HL-60 (cell line): ENCODE results near the gene CGB2.

Source experiments
- CTCF ChIP-seq: IDR thresholded peaks from one replicate; pipeline ENCODE4 v1.5.1; 2011; ENCODE audit warnings: low read length, control low read depth, inconsistent platforms; ENCODE audit not compliant: insufficient read depth
- POLR2AphosphoS5 ChIP-seq: IDR thresholded peaks from 2 replicates; pipeline ENCODE4 v1.6.1; 2012; ENCODE audit warnings: low read depth
- REST ChIP-seq: IDR thresholded peaks from 2 replicates; pipeline ENCODE4 v1.6.1; 2012; ENCODE audit warnings: low read depth; ENCODE audit not compliant: insufficient replicate concordance
- SPI1 ChIP-seq: IDR thresholded peaks from 2 replicates; pipeline ENCODE4 v1.6.1; 2012; ENCODE audit warnings: low read depth, mild to moderate bottlenecking, borderline replicate concordance

- TF ChIP-seq CTCF (no peak), REST (no peak), SPI1 (no peak), POLR2AphosphoS5 (no peak)
Measured at GRCh38 chr19:49006905-49007304, 24.8 kb upstream of the CGB2 start.
